CD4-positive, alpha-beta T cell (primary cell): ENCODE data around the gene ZNF718. TPM values are rescaled to one million over a fixed set of nuclear protein-coding genes. Genes with fewer than 3 reads are reported as not detected.

Source experiments
- ATAC-seq: fragments of 200-7000 bp; cut with Tn5 transposase; one replicate; pipeline ENCODE4 v1.10.0; 2022; ENCODE audit warnings: mild to moderate bottlenecking; ENCODE audit not compliant: poor library complexity
- CTCF ChIA-PET: fragments of 350-600 bp; sonication (Branson Sonifier 250); formaldehyde crosslinking; loops from one replicate; lab custom pipeline; 2021; ENCODE audit warnings: antibody characterized with exemption, inconsistent platforms; lab: Charles Lee
- POLR2A ChIA-PET: fragments of 350-600 bp; sonication (Branson Sonifier 250); formaldehyde crosslinking; loops from one replicate; lab custom pipeline; 2021; ENCODE audit warnings: antibody characterized with exemption, inconsistent platforms; lab: Charles Lee
- DNase-seq, 14 experiments: peaks; one replicate each; pipeline ENCODE4 v3.0.0-alpha.2; 2013 to 2020; ENCODE audit warnings: mixed read lengths in 2 of 14
- H3K27ac ChIP-seq, 2 donors: one replicate each; pipeline versions ENCODE4 v1.5.1 to v1.7.0; 2013; ENCODE audit warnings: low read length in 2 of 2, low read depth in 1 of 2, mild to moderate bottlenecking in 1 of 2
- H3K27me3 ChIP-seq, 2 experiments: 1 replicate in 1 of 2; 2 replicates in 1 of 2; pipeline versions ENCODE4 v1.6.1 to v1.7.0; 2013; ENCODE audit warnings: low read length in 2 of 2, control low read depth in 1 of 2, mild to moderate bottlenecking in 1 of 2, moderate library complexity in 1 of 2; ENCODE audit not compliant: insufficient read depth in 2 of 2, control insufficient read depth in 1 of 2
- H3K36me3 ChIP-seq: one replicate; pipeline ENCODE4 v1.6.1; 2013; ENCODE audit warnings: low read length, control low read depth; ENCODE audit not compliant: insufficient read depth
- H3K4me1 ChIP-seq: one replicate; pipeline ENCODE4 v1.6.1; 2013; ENCODE audit warnings: low read length, control low read depth; ENCODE audit not compliant: insufficient read depth
- H3K4me3 ChIP-seq: one replicate; pipeline ENCODE4 v1.5.1; 2013; ENCODE audit warnings: mild to moderate bottlenecking, low read length, moderate library complexity
- H3K9me3 ChIP-seq, 2 experiments: 1 replicate in 1 of 2; 2 replicates in 1 of 2; pipeline versions ENCODE4 v1.6.1 to v1.7.0; 2013; ENCODE audit warnings: low read length in 2 of 2, mild to moderate bottlenecking in 2 of 2, control low read depth in 1 of 2, moderate library complexity in 1 of 2; ENCODE audit not compliant: control insufficient read depth in 1 of 2, insufficient read depth in 1 of 2
- H3K27ac Mint-ChIP-seq: one replicate; pipeline ENCODE4 v1.8.0; 2020; ENCODE audit warnings: mixed read lengths
- H3K27me3 Mint-ChIP-seq: one replicate; pipeline ENCODE4 v1.8.0; 2021; ENCODE audit warnings: mixed read lengths
- H3K36me3 Mint-ChIP-seq: one replicate; pipeline ENCODE4 v1.8.0; 2021; ENCODE audit warnings: low read depth, mixed read lengths
- H3K4me1 Mint-ChIP-seq: one replicate; pipeline ENCODE4 v1.8.0; 2021; ENCODE audit warnings: low read depth, mixed read lengths
- H3K4me3 Mint-ChIP-seq: one replicate; pipeline ENCODE4 v1.8.0; 2020; ENCODE audit warnings: mild to moderate bottlenecking, mixed read lengths
- H3K9me3 Mint-ChIP-seq: one replicate; pipeline ENCODE4 v1.8.0; 2020; ENCODE audit warnings: mixed read lengths
- intact Hi-C, 2 experiments: fragments of 100-400 bp; cut with DNase I in 1 of 2; cut with micrococcal nuclease in 1 of 2; formaldehyde crosslinking; loops; one replicate each; pipeline versions ENCODE4 v1.15.1 to v1.9.0; 2023 to 2025; cut with DNase I, micrococcal nuclease
- total RNA-seq, 174 experiments: library from RNA in 2 of 174; stranded (reverse) in 2 of 174; gene quantifications; one replicate each; pipeline ENCODE4 v1.2.3 and lab custom pipeline; 2021 to 2026
- TF ChIP-seq, protein P1 (sequence below): fragments of 200-600 bp; IDR thresholded peaks from one replicate; pipeline ENCODE4 v1.8.0; 2022; ENCODE audit warnings: antibody characterized with exemption, mild to moderate bottlenecking

The ZNF718 gene
- total RNA-seq, 2 experiments from 2014 or later: 6.3 to 7.4 TPM

DNA sequence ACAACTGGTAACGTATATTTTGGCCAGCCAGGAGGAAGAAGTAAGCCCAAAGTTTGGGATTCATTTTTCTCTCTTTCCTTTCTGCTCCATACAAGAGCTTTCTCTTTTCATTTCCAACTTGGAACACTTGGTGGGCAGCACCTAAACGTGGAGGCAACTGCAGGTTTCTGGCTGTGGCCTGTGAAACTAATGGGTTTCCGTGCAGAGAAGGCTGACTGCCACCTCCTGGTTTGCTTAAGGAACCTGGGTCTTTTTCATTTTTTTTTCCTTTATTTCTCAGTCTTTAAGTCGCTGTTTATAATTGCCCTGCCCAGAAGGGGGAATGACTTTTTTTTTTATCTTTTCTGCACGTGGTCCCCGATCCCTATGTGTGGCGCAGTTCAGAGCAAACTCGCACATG, 15.4 kb downstream of the ZNF718 start:
- peaks cover 97% of the 10 kb centered on the region for H3K36me3 Mint-ChIP-seq
- no peaks in the 10 kb centered on the region for H3K4me1 ChIP-seq
- H3K27me3 Mint-ChIP-seq: no peaks in the 10 kb centered on the region
- H3K36me3 ChIP-seq: peaks cover 70% of the 10 kb centered on the region
- TF ChIP-seq, protein P1, sequence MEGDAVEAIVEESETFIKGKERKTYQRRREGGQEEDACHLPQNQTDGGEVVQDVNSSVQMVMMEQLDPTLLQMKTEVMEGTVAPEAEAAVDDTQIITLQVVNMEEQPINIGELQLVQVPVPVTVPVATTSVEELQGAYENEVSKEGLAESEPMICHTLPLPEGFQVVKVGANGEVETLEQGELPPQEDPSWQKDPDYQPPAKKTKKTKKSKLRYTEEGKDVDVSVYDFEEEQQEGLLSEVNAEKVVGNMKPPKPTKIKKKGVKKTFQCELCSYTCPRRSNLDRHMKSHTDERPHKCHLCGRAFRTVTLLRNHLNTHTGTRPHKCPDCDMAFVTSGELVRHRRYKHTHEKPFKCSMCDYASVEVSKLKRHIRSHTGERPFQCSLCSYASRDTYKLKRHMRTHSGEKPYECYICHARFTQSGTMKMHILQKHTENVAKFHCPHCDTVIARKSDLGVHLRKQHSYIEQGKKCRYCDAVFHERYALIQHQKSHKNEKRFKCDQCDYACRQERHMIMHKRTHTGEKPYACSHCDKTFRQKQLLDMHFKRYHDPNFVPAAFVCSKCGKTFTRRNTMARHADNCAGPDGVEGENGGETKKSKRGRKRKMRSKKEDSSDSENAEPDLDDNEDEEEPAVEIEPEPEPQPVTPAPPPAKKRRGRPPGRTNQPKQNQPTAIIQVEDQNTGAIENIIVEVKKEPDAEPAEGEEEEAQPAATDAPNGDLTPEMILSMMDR: no peak
- no peak overlapping the region for H3K27ac Mint-ChIP-seq
- DNase-seq (no peak), ATAC-seq (no peak)
- H3K4me1 Mint-ChIP-seq: peaks cover 19% of the 10 kb centered on the region
- ChIA-PET POLR2A (interaction anchor here (1.2 kb wide), 1 partner anchor 15 kb away, joined by 4 read pairs; the partner anchor contains the start of gene ZNF718), CTCF (no interaction called here)
- no peaks in the 10 kb centered on the region for H3K27me3 ChIP-seq
- no peak overlapping the region for H3K27ac ChIP-seq
- peaks cover 24% of the 10 kb centered on the region for H3K9me3 Mint-ChIP-seq
- intact Hi-C loops: no loop called here
- no peak overlapping the region for H3K4me3 ChIP-seq
- peaks cover 32 to 96% of the 10 kb centered on the region in 2 experiments for H3K9me3 ChIP-seq
- H3K4me3 Mint-ChIP-seq: no peak overlapping the region

DNA sequence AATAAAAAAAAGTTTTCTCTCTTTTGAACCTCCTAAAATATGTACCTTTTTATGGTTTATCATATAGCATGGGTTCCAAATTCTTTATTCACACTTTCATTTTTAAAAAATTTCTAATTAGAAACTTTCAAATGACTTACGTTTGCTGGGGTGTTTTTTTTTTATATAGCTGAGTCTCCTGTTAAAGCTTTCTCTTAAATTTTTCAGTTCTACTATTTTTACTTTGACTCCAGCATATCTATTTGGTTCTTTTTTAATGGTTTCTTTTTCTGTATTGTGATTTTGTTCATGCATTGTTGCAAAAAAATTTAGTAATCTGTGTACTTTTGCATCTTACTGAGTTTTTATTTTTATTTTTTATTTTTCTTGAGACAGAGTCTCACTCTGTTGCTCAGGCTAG, 22.3 kb downstream of the ZNF718 start:
- H3K36me3 ChIP-seq: peaks cover 12% of the 10 kb centered on the region
- H3K27ac ChIP-seq: no peak overlapping the region
- TF ChIP-seq, protein P1: no peak
- Mint-ChIP-seq H3K27ac (no peak overlapping the region), H3K9me3 (peaks cover 12% of the 10 kb centered on the region), H3K4me1 (peaks cover 4% of the 10 kb centered on the region), H3K27me3 (no peaks in the 10 kb centered on the region), H3K4me3 (no peak overlapping the region), H3K36me3 (peaks cover 98% of the 10 kb centered on the region)
- no peaks in the 10 kb centered on the region for H3K4me1 ChIP-seq
- DNase-seq: no peak
- POLR2A ChIA-PET: no interaction called here
- peaks cover 40 to 95% of the 10 kb centered on the region in 2 experiments for H3K9me3 ChIP-seq
- CTCF ChIA-PET: no interaction called here
- no peak overlapping the region for H3K4me3 ChIP-seq
- H3K27me3 ChIP-seq: no peaks in the 10 kb centered on the region
- intact Hi-C loops: no loop called here
- ATAC-seq: no peak

DNA sequence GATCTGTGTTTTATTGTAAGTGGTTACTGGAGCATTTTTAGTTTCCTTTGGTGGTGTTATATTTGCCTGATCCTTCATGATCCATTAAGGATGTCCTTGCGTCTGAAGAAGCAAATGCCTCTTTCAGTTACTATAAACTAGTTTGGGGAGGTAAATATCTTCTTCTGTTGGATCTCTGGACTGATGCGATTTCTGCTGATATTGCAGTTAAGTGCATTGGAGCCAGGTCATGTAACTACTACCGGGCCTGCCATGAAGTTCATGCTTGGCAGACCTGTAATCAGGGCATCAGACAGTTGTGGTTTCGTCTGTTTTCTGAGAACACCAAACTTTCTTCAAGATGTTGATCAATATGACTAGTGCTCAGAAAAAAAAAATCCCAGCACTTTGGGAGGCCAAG, 22.9 kb downstream of the ZNF718 start:
- ChIA-PET POLR2A (no interaction called here), CTCF (no interaction called here)
- H3K36me3 ChIP-seq: peaks cover 10% of the 10 kb centered on the region
- no peak overlapping the region for H3K4me3 Mint-ChIP-seq
- TF ChIP-seq, protein P1: no peak
- H3K9me3 ChIP-seq: peaks cover 43 to 89% of the 10 kb centered on the region in 2 experiments
- no peak overlapping the region for H3K27ac ChIP-seq
- no peaks in the 10 kb centered on the region for H3K27me3 ChIP-seq
- DNase-seq: no peak
- H3K36me3 Mint-ChIP-seq: peaks cover 93% of the 10 kb centered on the region
- H3K4me3 ChIP-seq: no peak overlapping the region
- intact Hi-C loops: no loop called here
- peaks cover 4% of the 10 kb centered on the region for H3K4me1 Mint-ChIP-seq
- no peaks in the 10 kb centered on the region for H3K27me3 Mint-ChIP-seq
- peaks cover 12% of the 10 kb centered on the region for H3K9me3 Mint-ChIP-seq
- ATAC-seq: no peak
- H3K27ac Mint-ChIP-seq: no peak overlapping the region
- H3K4me1 ChIP-seq: no peaks in the 10 kb centered on the region
